ENCODE data around the gene TBC1D2B.

The TBC1D2B gene

GRCh38 chr15:78071383-78071782 lies 6.1 kb downstream of the TBC1D2B start:
- DNase-seq = no peak

GRCh38 chr15:78070049-78070700 lies 7.3 kb downstream of the TBC1D2B start:
- no peak for DNase-seq

GRCh38 chr15:78069462-78070029 lies 8.0 kb downstream of the TBC1D2B start:
- no peak for DNase-seq

GRCh38 chr15:78069052-78069414 lies 8.5 kb downstream of the TBC1D2B start:
- no peak for DNase-seq

- DNase-seq = no peak
Measured at GRCh38 chr15:78067328-78068228, 9.9 kb downstream of the TBC1D2B start.

- DNase-seq = no peak
Measured at GRCh38 chr15:78065973-78066946, 11.3 kb downstream of the TBC1D2B start.

- DNase-seq = no peak
Measured at GRCh38 chr15:78065284-78065872, 12.1 kb downstream of the TBC1D2B start.

GRCh38 chr15:78064544-78064943 lies 13.0 kb downstream of the TBC1D2B start:
- DNase-seq = no peak

- no peak for DNase-seq
Measured at GRCh38 chr15:78063970-78064385, 13.5 kb downstream of the TBC1D2B start.

GRCh38 chr15:78063217-78063616 lies 14.3 kb downstream of the TBC1D2B start:
- DNase-seq = no peak

GRCh38 chr15:78061963-78062427 lies 15.5 kb downstream of the TBC1D2B start:
- DNase-seq = no peak

GRCh38 chr15:78060232-78060631 lies 17.3 kb downstream of the TBC1D2B start:
- no peak for DNase-seq

GRCh38 chr15:78059110-78059839 lies 18.2 kb downstream of the TBC1D2B start:
- no peak for DNase-seq

GRCh38 chr15:78058401-78058935 lies 19.0 kb downstream of the TBC1D2B start:
- no peak for DNase-seq

- DNase-seq = no peak
Measured at GRCh38 chr15:78057803-78058202, 19.7 kb downstream of the TBC1D2B start.

- no peak for DNase-seq
Measured at GRCh38 chr15:78056714-78057269, 20.7 kb downstream of the TBC1D2B start.

- no peak for DNase-seq
Measured at GRCh38 chr15:78055919-78056713, 21.4 kb downstream of the TBC1D2B start.

GRCh38 chr15:78054966-78055365 lies 22.5 kb downstream of the TBC1D2B start:
- DNase-seq = no peak

- DNase-seq = no peak
Measured at GRCh38 chr15:78054518-78054917, 23.0 kb downstream of the TBC1D2B start.

- DNase-seq = no peak
Measured at GRCh38 chr15:78052545-78052944, 25.0 kb downstream of the TBC1D2B start.

Measured in NCI-H2081 treated with DMSO at 0.1 percent for 48 hours (cell line).